SU-DHL-6 (cell line): ENCODE data around the gene PRRC1.

Source experiments
- H2AFZ ChIP-seq: fragments of 200-600 bp; sonication (generic); 2 replicates; pipeline ENCODE4 v1.6.1; 2014; ENCODE audit warnings: low read depth, mild to moderate bottlenecking, moderate library complexity, mixed read lengths, antibody characterized with exemption, low read length; ENCODE audit not compliant: severe bottlenecking
- H3F3A ChIP-seq: fragments of 200-600 bp; shearing (Covaris generic); 2 replicates; pipeline ENCODE4 v1.6.0; 2016; ENCODE audit warnings: antibody characterized with exemption, mild to moderate bottlenecking; ENCODE audit not compliant: insufficient read depth
- H3K27ac ChIP-seq: fragments of 200-600 bp; sonication (generic); 2 replicates; pipeline ENCODE4 v1.5.1; 2016; ENCODE audit warnings: low read depth, mild to moderate bottlenecking, low read length, moderate library complexity, mixed read lengths
- H3K27me3 ChIP-seq: fragments of 200-600 bp; sonication (generic), shearing (Covaris generic); 2 replicates; pipeline ENCODE4 v1.6.0; 2014; ENCODE audit warnings: mild to moderate bottlenecking, low read length
- H3K36me3 ChIP-seq: fragments of 200-600 bp; sonication (generic); 2 replicates; pipeline ENCODE4 v1.6.1; 2014; ENCODE audit warnings: mild to moderate bottlenecking, low read length, mixed read lengths
- H3K4me2 ChIP-seq: fragments of 300-600, 200-600 bp; shearing (Covaris generic), sonication (generic); 2 replicates; pipeline ENCODE4 v1.6.0; 2014; ENCODE audit warnings: low read length, low read depth, mild to moderate bottlenecking; ENCODE audit not compliant: poor library complexity, severe bottlenecking
- H3K4me3 ChIP-seq: fragments of 200-600 bp; sonication (generic); 2 replicates; pipeline ENCODE4 v1.5.1; 2014; ENCODE audit warnings: antibody characterized with exemption, low read length, mild to moderate bottlenecking, mixed read lengths; ENCODE audit not compliant: insufficient read depth, poor library complexity, severe bottlenecking
- H3K79me2 ChIP-seq: fragments of 200-600 bp; sonication (generic); 2 replicates; pipeline ENCODE4 v1.6.1; 2014; ENCODE audit warnings: mild to moderate bottlenecking, low read length, moderate library complexity; ENCODE audit not compliant: insufficient read depth
- H3K9ac ChIP-seq: fragments of 200-600 bp; sonication (generic); 2 replicates; pipeline ENCODE4 v1.7.0; 2014; ENCODE audit warnings: mild to moderate bottlenecking, low read length
- H3K9me2 ChIP-seq: fragments of 200-600 bp; sonication (generic); replicated peaks from 2 replicates; pipeline ENCODE4 v1.6.1; 2014; ENCODE audit warnings: low read length; ENCODE audit not compliant: insufficient read depth
- H3K9me3 ChIP-seq: fragments of 200-600 bp; sonication (generic); 2 replicates; pipeline ENCODE4 v1.6.1; 2014; ENCODE audit warnings: low read length, mixed read lengths; ENCODE audit not compliant: insufficient read depth
- H4K20me1 ChIP-seq: fragments of 200-600 bp; sonication (generic); 2 replicates; pipeline ENCODE4 v1.6.1; 2014; ENCODE audit warnings: low read depth, mild to moderate bottlenecking, antibody characterized with exemption, low read length, moderate library complexity, mixed read lengths
- CTCF ChIP-seq: fragments of 200-600 bp; sonication (generic); IDR thresholded peaks from one replicate; pipeline ENCODE4 v1.5.1; 2017; ENCODE audit warnings: antibody characterized with exemption, mild to moderate bottlenecking, low read length, moderate library complexity; ENCODE audit not compliant: insufficient read depth, poor library complexity, severe bottlenecking
- EZH2phosphoT487 ChIP-seq: fragments of 200-600 bp; sonication (generic), shearing (Covaris generic); conservative IDR thresholded peaks from 2 replicates; pipeline ENCODE4 v1.6.1; 2018; ENCODE audit warnings: mild to moderate bottlenecking, antibody characterized with exemption, low read length, moderate library complexity, mixed read lengths

PRRC1 gene

GRCh38 chr5:127602481-127602880 lies 85.0 kb downstream of the PRRC1 start:
- H3K9me3 ChIP-seq: no peaks in the 10 kb centered on the region
- no peaks in the 10 kb centered on the region for H3K9me2 ChIP-seq
- H3K4me2 ChIP-seq: no peak overlapping the region
- no peaks in the 10 kb centered on the region for H4K20me1 ChIP-seq
- H3K27me3 ChIP-seq: no peaks in the 10 kb centered on the region
- H3K36me3 ChIP-seq: no peaks in the 10 kb centered on the region
- no peak overlapping the region for H2AFZ ChIP-seq
- TF ChIP-seq EZH2phosphoT487: no peak
- H3F3A ChIP-seq: no peaks in the 10 kb centered on the region
- H3K79me2 ChIP-seq: no peaks in the 10 kb centered on the region
- no peak overlapping the region for H3K27ac ChIP-seq
- H3K4me3 ChIP-seq: no peak overlapping the region
- no peak overlapping the region for H3K9ac ChIP-seq

- Histone ChIP-seq H3K4me2 (no peak overlapping the region), H3K9me2 (no peaks in the 10 kb centered on the region), H3K79me2 (no peaks in the 10 kb centered on the region), H2AFZ (no peak overlapping the region), H4K20me1 (no peaks in the 10 kb centered on the region), H3K36me3 (no peaks in the 10 kb centered on the region), H3K9ac (no peak overlapping the region), H3K4me3 (no peak overlapping the region), H3K27ac (no peak overlapping the region), H3K9me3 (no peaks in the 10 kb centered on the region), H3K27me3 (no peaks in the 10 kb centered on the region), H3F3A (no peaks in the 10 kb centered on the region)
- no peak for TF ChIP-seq EZH2phosphoT487
- TF ChIP-seq CTCF: no peak
Observed at GRCh38 chr5:127602896-127603844, 85.7 kb downstream of the PRRC1 start.
